BE2C (cell line): ENCODE measurements around the gene ROBO1.

Experiments used
- DNase-seq: peaks from one replicate; pipeline ENCODE4 v3.0.0-alpha.2; 2020
- H3K27me3 ChIP-seq: fragments of 250-450 bp; sonication (Bioruptor Pico); 2 replicates; pipeline ENCODE4 v1.5.1; 2020; ENCODE audit warnings: mild to moderate bottlenecking
- H3K36me3 ChIP-seq: fragments of 250-450 bp; sonication (Bioruptor Pico); 2 replicates; pipeline ENCODE4 v1.5.1; 2020; ENCODE audit warnings: mild to moderate bottlenecking
- H3K4me1 ChIP-seq: fragments of 250-450 bp; sonication (Bioruptor Pico); 2 replicates; pipeline ENCODE4 v1.5.1; 2020
- H3K4me3 ChIP-seq: 2 replicates; pipeline ENCODE4 v1.5.1; 2011; ENCODE audit warnings: low read depth, low read length
- H3K9me3 ChIP-seq: fragments of 250-450 bp; sonication (Bioruptor Pico); 2 replicates; pipeline ENCODE4 v1.5.1; 2020
- TF ChIP-seq, protein P1 (sequence below): IDR thresholded peaks from 2 replicates; pipeline ENCODE4 v1.5.1; 2012; ENCODE audit warnings: mild to moderate bottlenecking, low read depth, low read length

The ROBO1 gene

DNA sequence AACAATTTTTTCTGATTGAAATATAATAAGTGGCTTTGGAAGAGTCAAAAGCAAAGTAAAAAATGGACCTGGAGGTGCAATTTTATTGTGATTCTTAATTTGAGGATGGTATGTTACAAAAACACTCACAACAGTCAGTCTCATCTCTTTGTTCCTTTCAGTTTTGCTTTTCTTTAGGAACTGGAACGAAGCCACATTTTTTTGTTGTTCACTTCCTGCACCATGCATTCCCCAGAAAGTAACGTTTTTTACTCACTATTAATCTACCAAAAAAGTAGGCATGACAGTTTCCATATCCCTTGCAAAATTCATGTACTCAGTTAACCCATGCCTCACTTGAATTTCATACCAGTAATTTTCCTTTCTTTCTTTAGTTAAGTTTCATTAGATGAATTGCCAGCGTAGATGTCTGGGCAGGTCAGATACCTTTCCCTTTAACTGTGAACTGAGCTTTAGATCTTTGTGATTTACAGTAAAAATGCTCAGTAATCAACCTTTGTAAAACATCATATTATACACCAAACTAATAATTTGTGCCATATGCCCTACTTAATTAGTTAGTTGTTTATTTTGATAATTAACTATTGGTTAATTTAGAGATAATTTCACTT, 384.3 kb downstream of the ROBO1 start:
- no peak for DNase-seq

DNA sequence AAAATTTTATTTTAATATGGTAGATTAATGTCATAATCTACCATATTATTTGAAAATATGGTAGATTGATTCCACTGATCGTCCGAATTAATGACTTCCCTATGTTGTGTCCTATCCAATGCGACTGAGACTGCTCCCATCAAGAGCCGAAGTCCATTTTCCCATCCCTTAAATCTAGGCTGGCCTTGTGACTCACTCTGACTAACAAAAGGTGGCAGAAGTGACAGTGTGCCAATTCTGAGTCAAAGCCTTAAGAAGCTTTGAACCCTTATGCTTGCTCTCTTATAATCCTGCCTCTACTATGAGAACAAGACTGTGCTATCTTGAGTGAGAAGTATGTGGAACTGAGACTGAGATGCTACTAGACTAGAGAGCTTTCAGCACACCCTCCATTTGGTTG, 387.2 kb downstream of the ROBO1 start:
- H3K9me3 ChIP-seq = no peaks in the 10 kb centered on the region
- no peaks in the 10 kb centered on the region for H3K36me3 ChIP-seq
- no peaks in the 10 kb centered on the region for H3K27me3 ChIP-seq
- TF ChIP-seq, protein P1, sequence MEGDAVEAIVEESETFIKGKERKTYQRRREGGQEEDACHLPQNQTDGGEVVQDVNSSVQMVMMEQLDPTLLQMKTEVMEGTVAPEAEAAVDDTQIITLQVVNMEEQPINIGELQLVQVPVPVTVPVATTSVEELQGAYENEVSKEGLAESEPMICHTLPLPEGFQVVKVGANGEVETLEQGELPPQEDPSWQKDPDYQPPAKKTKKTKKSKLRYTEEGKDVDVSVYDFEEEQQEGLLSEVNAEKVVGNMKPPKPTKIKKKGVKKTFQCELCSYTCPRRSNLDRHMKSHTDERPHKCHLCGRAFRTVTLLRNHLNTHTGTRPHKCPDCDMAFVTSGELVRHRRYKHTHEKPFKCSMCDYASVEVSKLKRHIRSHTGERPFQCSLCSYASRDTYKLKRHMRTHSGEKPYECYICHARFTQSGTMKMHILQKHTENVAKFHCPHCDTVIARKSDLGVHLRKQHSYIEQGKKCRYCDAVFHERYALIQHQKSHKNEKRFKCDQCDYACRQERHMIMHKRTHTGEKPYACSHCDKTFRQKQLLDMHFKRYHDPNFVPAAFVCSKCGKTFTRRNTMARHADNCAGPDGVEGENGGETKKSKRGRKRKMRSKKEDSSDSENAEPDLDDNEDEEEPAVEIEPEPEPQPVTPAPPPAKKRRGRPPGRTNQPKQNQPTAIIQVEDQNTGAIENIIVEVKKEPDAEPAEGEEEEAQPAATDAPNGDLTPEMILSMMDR = no peak
- no peaks in the 10 kb centered on the region; the same call in none of the 2 replicates for H3K4me1 ChIP-seq
- DNase-seq = no peak
- no peak overlapping the region for H3K4me3 ChIP-seq

More for the DNA sequence above, 384.3 kb downstream of the ROBO1 start:
- Histone ChIP-seq H3K9me3 (no peaks in the 10 kb centered on the region), H3K4me3 (no peak overlapping the region), H3K4me1 (no peaks in the 10 kb centered on the region), H3K36me3 (no peaks in the 10 kb centered on the region), H3K27me3 (no peaks in the 10 kb centered on the region)
- TF ChIP-seq, protein P1 = no peak

DNA sequence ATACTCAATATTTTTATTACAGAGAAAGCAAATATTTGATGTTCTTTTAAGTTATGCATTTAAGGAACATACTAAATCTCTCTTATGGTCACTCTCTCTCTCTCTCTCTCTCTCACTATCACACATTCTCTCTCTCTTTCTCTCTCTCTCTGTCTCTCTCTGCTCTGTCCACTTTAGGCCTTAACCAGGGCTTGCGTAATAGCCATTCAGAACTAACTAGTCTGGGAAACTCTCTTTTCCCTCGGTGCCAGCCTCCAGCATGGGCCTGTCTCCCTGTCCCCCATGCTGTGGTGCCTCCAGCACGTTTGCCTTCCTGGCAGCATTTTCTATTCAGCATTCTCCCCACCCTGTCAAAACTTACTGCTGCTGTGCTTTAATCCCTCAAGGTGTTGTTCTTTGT, 389.7 kb downstream of the ROBO1 start:
- no peak for DNase-seq
- Histone ChIP-seq H3K4me3 (no peak overlapping the region), H3K27me3 (no peaks in the 10 kb centered on the region), H3K9me3 (no peaks in the 10 kb centered on the region), H3K36me3 (no peaks in the 10 kb centered on the region), H3K4me1 (peaks cover 3% of the 10 kb centered on the region)
- TF ChIP-seq, protein P1 = no peak

DNA sequence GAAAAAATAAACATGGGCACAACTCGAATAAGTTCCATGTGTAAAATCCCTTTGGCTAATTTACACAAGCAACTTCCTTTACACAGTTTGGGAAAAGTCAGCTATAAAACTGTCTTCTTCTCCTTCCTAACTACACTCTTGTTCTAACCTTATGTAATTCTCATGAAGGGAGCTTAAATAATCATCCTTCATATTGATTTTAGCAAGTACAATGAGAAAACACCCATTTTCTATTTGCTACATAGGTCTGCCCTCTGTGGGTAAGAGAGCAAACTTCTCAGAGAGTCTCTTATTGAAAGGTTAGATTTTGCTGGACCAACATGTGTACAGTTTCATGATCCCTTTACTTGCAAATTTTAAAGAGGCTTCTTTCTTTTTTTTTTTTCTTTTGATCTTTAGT, 398.5 kb downstream of the ROBO1 start:
- TF ChIP-seq, protein P1 = peak; percentile 60
- DNase-seq = no peak
- Histone ChIP-seq H3K4me1 (peaks cover 3% of the 10 kb centered on the region; the same call in 1 of the 2 replicates), H3K27me3 (no peaks in the 10 kb centered on the region), H3K36me3 (no peaks in the 10 kb centered on the region), H3K4me3 (no peak overlapping the region), H3K9me3 (no peaks in the 10 kb centered on the region)

DNA sequence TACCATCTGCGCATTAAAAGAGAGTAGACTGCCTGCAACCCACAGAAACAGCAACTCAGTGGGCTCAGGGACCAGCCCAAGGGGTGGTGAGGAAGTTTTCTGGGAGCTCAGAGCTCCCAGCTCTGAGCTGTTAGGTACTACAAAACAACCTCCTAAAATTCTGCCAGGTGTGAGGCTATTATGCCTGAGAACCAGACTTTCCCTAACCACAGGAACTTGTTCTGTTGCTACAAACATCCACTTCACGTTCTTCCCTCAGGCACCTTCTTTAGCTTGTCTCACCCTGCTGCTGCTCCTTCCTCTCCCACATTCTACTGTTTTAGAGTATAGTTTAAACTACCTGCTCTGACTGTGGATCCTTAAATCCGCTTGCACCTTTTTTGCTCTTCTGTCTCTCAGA, 399.4 kb downstream of the ROBO1 start:
- Histone ChIP-seq H3K4me3 (no peak overlapping the region), H3K4me1 (no peaks in the 10 kb centered on the region), H3K27me3 (no peaks in the 10 kb centered on the region), H3K36me3 (no peaks in the 10 kb centered on the region), H3K9me3 (no peaks in the 10 kb centered on the region)
- TF ChIP-seq, protein P1 = no peak
- no peak for DNase-seq

DNA sequence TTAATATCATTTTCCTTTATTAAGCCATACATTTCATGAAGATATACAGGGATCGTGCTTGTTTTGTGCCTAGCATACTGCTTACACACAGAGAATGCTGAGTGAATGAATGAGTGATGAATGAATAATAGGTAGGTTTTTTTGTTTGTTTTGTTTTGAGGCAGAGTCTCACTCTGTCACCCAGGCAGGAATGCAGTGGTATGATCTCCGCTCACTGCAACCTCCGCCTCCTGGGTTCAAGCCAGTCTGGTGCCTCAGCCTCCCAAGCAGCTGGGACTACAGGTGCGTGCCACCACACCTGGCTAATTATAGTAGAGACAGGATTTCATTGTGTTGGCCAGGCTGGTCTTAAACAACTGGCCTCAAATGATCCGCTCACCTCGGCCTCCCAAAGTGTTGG, 400.0 kb downstream of the ROBO1 start:
- no peak for DNase-seq
- H3K4me1 ChIP-seq = no peaks in the 10 kb centered on the region
- H3K9me3 ChIP-seq = no peaks in the 10 kb centered on the region
- H3K27me3 ChIP-seq = no peaks in the 10 kb centered on the region
- no peak overlapping the region for H3K4me3 ChIP-seq
- H3K36me3 ChIP-seq = no peaks in the 10 kb centered on the region
- TF ChIP-seq, protein P1 = no peak
